Jurkat, Clone E6-1 (cell line): ENCODE measurements around the gene HCFC1.
"Not testable (repeated sequence)": the region's sequence is repeated elsewhere in the genome, so short reads cannot be mapped to it uniquely, and the experiment has no call there.

ENCODE experiments used
- DNase-seq: peaks from one replicate; pipeline ENCODE4 v3.0.0-alpha.2; 2011; ENCODE audit warnings: low read depth, low spot score
- H3K4me3 ChIP-seq: 2 replicates; pipeline ENCODE4 v1.5.1; 2011; ENCODE audit warnings: mild to moderate bottlenecking, low read length, control low read depth, moderate library complexity

The HCFC1 gene

DNA sequence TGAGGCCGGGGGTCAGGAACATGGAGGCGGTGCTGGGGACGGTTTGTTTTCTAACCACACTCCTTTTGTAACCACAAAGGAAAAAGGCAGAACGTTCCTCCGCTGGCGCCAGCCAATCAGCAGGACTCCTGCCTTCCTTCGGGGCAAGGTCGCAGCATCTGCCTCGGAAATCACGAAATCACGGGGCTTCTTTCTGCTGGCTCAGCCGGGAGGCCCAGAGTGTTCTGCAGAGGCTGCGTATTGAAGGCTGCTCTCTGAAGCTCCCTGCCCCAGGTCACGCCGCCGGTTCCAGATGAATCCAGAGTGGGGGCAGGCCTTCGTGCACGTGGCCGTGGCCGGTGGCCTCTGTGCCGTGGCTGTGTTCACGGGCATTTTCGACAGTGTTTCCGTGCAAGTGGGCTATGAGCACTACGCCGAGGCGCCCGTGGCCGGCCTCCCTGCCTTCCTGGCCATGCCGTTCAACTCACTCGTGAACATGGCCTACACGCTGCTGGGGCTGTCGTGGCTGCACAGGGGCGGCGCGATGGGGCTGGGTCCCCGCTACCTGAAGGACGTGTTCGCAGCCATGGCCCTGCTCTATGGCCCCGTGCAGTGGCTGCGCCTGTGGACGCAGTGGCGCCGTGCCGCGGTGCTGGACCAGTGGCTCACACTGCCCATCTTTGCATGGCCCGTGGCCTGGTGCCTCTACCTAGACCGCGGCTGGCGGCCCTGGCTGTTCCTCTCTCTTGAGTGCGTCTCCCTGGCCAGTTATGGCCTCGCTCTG lies 10.3 kb upstream of the HCFC1 start:
- H3K4me3 ChIP-seq, result peak overlapping the region; percentile 25
- DNase-seq, result peak; percentile 92

DNA sequence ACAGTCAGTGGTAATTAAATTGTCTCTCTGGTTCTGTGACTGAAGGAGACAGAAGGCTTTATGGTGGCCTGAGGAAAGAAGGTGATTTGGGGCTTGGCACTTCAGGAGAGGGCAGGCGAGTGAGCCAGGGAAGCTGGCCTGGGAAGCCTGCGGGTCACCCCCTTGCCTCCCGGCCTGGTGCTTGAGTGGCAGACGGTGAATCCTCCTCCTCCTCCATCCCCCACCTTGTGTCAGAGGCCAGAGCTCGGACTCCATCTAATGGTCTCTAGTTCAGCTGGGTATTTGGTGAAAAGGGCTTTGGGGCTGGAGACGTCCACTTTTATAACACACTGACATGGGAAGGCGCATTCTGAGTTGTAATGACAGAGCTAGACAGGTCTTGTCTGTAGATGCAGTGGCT lies 9.6 kb upstream of the HCFC1 start:
- no peak for DNase-seq
- H3K4me3 ChIP-seq, result peak overlapping the region; percentile 25

DNA sequence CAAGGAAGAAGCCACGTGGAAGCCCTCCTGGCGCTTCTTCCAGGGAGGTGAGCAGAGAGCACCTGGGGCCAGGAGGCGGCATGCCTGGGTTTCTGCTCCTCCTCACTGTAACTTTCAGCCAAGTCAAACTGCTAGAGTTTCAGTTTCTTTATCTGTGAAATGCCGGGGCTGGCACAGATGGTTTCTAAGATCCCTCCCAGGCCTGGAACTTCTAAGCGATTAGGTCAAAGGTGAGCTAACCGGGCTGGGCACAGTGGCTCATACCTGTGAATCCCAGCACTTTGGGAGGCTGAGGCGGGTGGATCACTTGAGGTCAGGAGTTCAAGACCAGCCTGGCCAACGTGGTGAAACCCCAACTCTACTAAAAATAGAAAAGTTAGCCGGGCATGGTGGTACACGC lies 8.8 kb upstream of the HCFC1 start:
- not testable (repeated sequence) for DNase-seq, H3K4me3 ChIP-seq

DNA sequence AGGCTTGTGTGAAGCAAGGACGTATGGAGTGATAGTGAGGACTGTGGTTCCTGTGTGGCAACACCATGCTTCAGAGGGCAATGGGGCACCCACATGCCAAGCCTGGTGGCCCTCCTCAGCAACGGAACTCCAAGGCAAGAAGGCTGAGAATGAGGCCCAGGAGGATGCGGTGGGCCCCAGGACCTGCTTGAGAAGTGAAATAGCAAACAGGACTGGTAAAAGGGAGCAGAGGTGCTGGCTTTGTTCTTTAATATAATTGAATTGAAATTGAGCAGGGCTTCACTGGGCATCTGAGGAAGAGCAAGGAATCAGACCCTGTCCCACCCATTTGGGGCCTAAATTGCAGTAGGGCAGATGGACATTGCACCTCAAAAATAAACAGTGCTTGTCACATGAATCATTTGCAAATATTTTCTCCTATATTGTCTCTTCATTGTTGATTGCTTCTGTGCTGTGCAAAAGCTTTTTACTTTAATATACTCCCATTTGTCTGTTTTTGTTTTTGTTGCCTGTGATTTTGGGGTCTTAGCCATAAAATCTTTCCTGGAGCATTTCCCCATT lies 3.2 kb upstream of the HCFC1 start:
- no peak overlapping the region for H3K4me3 ChIP-seq
- no peak for DNase-seq

DNA sequence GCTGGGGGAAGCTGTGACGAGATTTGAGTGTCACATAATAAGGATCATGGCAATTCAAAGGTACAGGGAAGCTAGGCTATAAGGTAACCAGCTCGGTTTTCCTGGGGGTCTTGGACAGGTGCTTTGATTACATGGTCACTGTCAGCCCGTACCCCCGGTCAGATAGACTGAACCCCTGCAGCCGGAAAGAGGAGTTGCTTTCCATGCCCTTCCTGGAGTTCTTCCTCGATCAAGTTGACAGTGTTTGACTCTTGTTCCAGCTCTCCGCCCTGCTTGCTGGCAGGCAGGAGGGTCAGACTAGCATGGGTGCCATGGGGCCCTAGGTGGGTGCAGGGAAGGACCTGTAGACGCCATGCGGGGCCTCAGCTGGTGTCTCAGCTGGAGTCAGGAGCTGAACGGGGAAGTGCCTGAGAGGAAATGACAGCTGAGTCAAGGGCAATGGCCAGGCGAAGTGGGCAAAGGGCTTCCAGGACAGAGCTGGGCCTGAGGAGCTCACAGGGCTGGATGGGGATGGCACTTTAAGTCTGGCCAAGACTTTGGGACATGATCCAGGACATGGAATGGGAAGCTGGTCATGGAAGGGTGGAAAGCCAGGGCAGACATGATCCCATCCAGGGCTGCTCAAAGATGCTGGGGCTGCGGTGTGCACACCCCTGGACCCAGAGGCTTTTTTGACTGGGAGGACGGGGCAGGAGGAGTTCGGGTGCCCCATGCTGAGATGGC lies 2.5 kb upstream of the HCFC1 start:
- no peak for DNase-seq
- H3K4me3 ChIP-seq, result peak overlapping the region; percentile 68

DNA sequence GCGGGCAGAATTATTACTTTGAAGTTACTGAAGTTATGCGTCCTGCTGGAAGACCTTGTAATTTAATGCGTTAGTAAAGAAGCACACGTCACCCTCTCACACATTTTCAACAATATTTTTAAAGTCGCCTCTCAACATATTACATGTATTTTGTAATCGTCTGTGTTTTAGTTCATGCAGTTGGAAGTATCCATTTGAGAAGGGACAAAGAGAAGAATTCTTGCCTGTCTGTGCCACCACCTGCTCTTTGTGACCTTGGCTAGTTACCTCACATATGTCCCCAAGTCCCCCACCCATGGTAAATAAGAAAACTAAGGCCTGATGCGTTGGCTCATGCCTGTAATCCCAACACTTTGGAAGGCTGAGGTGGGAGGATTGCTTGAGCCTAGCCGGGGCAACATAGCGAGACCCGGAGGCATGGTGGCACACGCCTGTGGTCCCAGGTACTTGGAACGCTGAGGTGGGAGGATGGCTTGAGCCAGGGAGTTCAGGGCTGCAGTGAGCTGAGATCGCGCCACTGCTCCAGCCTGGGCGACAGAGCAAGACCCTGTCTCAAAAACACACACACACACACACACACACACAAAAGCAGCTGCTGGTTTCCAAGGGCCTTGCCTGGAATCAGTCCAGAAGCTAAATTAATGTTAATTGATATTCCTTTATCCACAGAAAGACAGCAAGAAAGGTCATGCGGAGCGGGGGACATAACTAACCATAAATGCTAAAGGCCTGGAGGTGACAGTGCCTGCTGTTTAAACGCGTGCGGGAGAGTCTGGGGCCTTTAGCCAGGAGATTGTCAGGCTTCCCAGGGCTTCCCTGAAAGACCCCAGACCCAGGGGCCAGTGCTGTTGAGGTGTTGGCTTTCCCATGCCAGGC lies 1.7 kb upstream of the HCFC1 start:
- DNase-seq, result no peak

DNA sequence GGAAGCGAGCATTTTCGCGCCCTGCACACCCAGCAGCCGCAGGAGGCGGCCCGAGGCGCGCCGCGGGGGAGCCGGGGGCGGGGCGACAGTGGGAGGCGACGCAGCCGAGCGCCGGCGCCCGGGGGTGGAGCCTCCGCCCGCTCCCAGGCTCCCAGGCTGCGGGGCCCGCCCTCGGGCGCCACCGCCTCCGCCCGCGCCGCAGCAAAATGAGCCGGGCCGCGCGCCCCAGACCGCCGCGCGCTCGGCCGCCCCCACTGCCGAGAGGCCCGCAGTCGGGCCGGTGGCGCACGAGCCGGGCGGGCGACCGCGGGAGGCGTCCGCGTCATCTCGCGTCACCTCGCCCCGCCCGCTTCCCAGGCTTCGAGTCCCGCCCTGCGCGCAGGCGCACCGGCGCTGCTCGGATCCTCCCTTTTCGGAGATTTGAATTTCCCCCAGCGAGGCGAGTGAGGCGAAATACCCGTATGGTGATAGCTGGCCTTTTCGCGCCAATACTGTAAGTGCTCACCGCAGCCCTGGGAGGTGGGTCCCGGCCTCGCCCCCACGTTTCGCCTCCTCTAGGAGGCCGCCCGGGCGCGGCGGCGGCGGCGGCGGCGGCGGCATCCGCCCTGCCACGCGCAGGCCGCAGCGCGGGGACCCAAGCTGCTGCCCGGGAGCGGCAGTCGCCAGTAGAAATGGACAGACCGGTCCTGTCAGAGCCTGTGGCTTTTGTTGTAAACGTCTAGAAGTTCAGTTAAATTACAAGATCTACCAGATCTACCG lies 929 bp upstream of the HCFC1 start, which contains the start of gene TMEM187:
TSS of gene TMEM187 (plus strand) at position 387 of the 759 bp plus-strand sequence. CDS start 9,309 bp downstream, outside the sequence.
- peak; percentile 93 for DNase-seq
- peak within 1 kb of the TSS; percentile 81 for H3K4me3 ChIP-seq

More for the DNA sequence above, 1.7 kb upstream of the HCFC1 start:
- H3K4me3 ChIP-seq, result peak overlapping the region; percentile 68

DNA sequence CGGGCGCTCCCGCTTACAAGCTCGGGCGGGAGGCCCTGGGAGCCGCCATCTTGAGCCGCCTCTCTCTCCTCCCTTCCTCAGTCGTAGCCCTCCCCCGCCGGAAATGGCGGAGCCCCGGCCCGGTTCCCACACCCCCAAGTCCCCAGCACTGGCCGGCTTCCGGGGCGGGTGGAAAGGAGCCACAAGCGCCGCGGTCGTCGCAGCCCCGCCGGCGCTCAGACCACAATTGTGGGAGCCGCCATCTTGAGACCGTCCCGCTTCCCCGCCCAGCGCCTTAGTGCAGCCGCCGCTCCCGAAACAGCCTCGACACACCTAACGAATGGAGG lies 531 bp downstream of the HCFC1 start:
- peak overlapping the region; percentile 81 for H3K4me3 ChIP-seq
- DNase-seq, result peak; percentile 80

DNA sequence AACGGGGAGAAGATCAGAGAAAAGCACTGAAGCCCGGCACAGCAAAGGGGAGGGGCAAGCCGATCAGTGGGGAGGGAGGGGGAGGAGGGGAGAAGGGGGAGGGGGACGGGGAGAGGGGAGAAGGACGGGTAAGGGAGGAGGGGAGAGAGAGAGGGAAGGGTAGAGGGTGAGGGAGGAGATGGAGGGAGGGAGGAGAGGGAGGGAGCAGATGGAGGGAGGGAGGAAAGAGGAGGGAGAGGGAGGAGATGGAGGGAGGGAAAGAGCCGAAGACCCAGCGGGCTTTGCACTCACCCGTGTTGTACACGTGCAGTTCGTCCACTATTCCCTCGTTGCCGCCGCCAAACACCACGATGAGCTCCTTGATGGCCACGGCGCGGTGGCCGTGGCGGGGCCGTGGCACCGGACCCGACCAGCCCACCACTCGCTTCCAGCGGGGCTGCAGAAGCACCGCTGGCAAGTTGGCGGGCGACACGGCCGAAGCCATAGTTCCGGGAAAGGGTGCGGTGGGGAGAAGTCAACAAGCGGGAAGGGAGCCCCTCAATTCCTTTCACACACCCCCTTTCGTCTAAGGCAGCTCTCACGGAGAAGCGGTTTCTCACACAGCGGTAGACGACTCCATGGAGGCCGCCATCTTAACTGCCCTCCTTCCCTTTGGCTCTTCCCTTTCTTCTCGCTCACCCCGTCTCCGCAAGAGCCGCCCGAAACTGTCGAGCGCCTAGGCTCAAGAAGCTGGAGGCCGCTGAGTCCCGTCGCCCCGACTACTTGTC lies 1.1 kb downstream of the HCFC1 start:
- H3K4me3 ChIP-seq, result peak overlapping the region; percentile 81
- DNase-seq, result peak; percentile 80

DNA sequence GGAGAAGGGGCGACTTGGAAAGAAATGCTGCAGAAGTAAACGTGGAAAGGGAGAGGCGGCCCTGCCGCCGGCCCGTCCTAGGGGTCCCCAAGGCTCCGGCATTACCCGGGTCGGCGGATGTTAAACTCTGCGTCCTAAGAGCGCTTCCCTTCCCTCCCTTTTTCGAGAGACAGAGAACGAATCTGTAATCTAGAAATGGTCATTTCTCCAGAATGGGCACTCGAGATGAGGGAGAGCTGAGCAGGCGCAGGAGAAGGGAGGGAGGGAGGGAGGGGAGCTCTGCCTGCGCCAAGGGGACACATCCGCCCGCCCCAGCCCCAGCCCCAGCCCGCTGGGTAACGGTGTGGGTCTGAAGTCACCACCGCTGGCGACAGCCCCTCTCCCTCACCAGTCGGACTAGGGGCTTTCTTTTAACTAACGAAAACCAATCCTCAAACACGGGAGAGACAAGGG lies 1.7 kb downstream of the HCFC1 start:
- H3K4me3 ChIP-seq, result peak overlapping the region; percentile 81
- DNase-seq, result no peak

DNA sequence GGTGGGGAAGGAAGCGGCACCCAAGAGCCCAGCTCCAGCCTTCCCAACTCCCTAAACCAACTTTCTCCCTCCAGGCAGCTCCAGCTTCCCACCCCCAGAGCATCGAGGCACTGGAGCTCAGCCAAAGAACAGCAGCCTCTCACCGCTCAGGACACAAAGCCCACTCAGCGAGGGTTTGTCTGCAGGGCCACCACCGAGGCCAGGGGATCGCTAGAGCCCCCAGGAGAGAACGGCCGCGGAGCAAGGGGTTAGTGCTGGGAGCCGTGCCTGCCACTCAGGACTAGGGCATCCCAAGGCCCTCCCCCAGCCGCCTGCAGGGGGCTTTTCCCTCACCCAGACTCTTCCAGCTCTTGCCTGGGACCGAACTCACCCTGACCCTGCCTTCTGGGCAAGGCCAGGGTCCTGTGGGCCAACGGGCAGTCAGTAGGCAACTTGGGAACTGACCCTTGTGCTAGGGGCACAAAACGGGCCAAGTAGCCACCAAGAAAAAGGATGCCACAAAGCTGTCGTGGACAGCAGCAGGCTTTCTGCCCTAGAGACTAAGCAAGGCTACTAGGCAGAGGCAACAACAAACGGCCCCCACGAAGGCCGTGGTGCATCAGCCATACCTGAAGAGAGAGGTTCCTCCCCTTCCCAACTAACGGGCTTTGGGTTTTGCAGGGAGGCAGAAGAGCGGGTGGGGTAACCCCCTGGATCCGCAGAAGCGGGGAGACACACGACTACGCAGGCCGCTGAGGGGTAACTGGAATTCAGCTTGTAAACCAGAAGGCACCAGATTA lies 2.3 kb downstream of the HCFC1 start:
- no peak for DNase-seq
- peak overlapping the region; percentile 81 for H3K4me3 ChIP-seq

DNA sequence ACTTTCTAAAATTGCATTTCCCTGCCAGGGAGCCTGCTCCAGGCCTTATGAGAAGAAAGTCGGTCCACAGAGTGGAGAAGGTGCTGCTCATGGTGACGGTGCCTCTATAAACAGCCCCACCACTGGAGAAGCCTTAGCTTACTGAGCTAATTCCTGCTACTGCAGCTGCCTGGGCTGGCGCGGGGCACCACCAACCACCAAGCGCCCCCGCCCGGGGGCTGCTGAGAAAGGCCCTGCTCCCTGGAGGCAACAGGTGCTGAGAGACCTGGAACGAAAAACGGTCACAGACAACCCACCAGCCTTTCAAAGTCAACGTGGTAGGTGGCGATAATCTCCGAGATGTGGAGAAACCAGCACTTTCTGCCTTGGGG lies 2.9 kb downstream of the HCFC1 start:
- H3K4me3 ChIP-seq, result peak overlapping the region; percentile 81
- peak; percentile 77 for DNase-seq

DNA sequence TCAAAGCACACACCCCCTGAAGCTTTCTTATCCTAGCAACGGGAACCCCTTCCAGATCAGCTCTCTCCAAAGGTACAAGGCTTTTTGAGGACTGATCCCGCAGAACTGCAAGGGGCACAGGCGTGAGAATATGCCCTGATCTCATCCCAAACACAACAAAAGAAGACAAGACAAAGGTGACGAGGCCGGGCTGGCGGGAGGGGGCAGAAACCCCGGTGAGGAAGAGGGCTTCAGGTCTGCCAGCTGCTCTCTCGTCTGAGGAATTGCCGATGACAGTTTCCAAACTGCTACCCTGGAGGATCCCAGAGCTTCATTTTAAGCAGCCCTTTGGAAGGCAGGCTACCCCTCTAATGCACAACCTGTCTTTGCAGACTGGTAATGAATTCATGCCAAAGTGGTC lies 3.4 kb downstream of the HCFC1 start:
- peak overlapping the region; percentile 81 for H3K4me3 ChIP-seq
- DNase-seq, result no peak

DNA sequence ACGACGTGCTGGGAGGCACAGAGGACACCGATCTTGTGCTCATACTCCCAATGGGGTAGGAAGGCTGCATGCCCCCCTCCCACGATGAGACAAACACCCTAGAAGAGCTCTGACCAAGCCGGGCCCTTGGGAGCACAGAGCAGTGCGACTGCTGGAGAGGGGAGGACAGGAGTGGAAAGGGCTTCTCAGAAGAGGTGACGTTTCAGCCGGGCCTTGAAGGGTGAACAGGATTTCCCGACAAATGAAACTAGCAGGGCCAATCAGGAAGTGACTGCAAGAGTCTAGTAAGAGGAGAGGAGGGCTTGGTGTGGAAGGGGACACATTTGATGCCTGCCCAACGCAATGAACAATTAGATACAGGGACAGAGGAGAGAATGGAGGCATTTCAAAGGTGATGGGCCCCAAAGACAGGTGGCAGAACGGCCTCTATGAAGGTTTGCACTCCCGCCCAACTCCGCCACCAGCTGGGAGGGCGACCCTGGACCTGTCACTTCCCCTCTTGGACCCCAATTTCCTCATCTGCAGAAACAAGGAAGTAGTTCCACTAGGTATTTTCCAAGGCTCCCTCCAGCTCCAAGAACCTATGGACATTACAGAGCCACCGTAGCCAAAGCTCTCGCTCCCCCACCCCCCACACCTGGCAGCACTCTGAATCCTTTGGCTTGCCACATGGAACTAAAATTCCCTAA lies 3.9 kb downstream of the HCFC1 start:
- peak overlapping the region; percentile 81 for H3K4me3 ChIP-seq
- DNase-seq, result no peak

DNA sequence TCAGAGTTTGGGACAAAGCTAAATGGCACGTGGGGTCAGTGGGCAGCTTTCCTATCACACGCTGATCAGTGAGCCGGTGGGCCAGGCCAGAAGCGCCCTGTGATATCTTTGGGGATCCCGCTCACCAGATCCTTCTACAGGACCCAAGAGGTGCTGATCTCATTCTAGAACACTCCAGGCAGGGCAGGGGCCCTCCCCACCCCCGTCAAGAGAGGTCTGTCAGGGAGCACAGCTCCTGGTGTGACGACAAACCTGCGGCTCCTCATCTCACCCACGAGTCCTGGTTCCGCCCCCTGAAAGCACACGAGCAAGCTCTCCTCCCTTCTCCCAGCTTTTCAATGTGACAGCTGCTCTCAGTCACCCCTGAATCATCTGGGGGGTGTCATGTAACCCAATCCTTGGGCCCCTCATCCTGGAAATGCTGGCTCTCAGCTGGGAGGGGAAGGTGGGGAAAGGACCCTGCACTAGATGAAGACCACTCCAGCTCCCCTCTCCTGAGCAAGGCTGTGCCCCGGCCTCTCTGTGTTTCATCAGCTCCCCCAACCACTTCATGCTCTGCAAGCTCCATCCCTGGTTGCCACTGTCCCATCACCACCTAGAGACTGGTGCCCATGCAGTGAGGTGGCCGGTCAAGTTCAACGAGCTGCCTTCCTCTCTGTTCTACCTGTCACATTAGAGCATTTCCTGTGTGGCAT lies 4.6 kb downstream of the HCFC1 start:
- no peak for DNase-seq
- H3K4me3 ChIP-seq, result peak overlapping the region; percentile 81

DNA sequence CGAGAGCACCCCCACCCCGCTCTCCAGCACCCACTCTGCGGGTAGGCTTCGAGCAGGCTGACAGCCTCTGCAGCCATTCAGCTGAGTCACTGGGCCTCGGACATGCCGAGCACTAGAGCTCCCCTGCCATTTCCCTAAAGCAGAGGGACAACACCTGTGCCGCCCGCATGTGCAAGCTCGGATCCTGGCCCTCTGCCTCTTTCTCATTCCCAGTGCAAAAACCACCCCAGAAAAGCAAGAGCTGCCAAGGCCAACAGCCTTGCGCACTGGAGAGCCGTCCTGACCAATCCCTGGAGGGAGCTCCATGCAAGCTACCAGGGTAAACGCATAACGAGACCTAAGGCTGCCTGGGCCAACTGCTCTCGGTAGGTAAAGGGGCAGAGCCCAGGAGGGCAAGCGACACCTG lies 5.3 kb downstream of the HCFC1 start:
- no peak for DNase-seq
- H3K4me3 ChIP-seq, result no peak overlapping the region
